GM12891 (cell line): Measurements from ENCODE around the gene PPP4R2.

Source experiments
- PAX5 ChIP-seq: IDR thresholded peaks from 2 replicates; pipeline ENCODE4 v1.6.1; 2011; ENCODE audit warnings: low read length, moderate library complexity, mild to moderate bottlenecking; ENCODE audit not compliant: insufficient read depth, severe bottlenecking
- POLR2A ChIP-seq: IDR thresholded peaks from 2 replicates; pipeline ENCODE4 v1.6.1; 2011; ENCODE audit warnings: low read depth, low read length, control low read depth
- POLR2AphosphoS5 ChIP-seq: IDR thresholded peaks from 2 replicates; pipeline ENCODE4 v1.6.1; 2011; ENCODE audit warnings: low read depth, low read length, control low read depth
- POU2F2 ChIP-seq: IDR thresholded peaks from 2 replicates; pipeline ENCODE4 v1.6.1; 2011; ENCODE audit warnings: low read depth, mild to moderate bottlenecking, control low read depth, low read length, moderate library complexity
- TAF1 ChIP-seq: IDR thresholded peaks from 2 replicates; pipeline ENCODE4 v1.6.1; 2011; ENCODE audit warnings: low read depth, low read length, control low read depth

DNA sequence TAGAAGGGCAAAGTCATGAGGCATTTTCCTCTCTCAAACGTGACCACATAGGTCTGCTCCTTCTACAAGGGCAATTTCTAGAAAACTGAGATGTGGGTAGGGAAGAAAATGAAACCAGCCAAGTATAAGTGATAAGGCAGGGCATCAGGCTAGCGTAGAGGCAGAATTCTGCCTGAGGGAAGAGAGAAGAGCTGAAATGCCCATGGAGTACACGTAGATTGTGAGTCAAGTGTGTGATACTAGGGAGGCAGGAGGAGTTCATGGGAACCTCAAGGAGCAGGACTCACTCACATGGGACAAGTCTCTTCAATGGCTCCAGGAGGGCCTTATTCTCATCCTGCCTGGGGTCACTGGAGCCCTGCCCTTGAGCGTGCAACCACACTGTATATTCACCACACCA lies 34.9 kb upstream of the PPP4R2 start:
- no peak for TF ChIP-seq TAF1
- TF ChIP-seq POLR2A, result no peak
- no peak for TF ChIP-seq POLR2AphosphoS5
- no peak for TF ChIP-seq PAX5
- no peak for TF ChIP-seq POU2F2
